SH-SY5Y (cell line): Measurements from ENCODE around the gene MAN1A2.

Experiments
- GATA2 ChIP-seq: IDR thresholded peaks from 2 replicates; pipeline ENCODE4 v1.6.1; 2011; ENCODE audit warnings: mild to moderate bottlenecking, low read depth, low read length
- GATA3 ChIP-seq: IDR thresholded peaks from 2 replicates; pipeline ENCODE4 v1.6.1; 2011; ENCODE audit warnings: low read depth, mild to moderate bottlenecking, low read length, moderate library complexity

GRCh38 chr1:117320515-117320914 is 46.7 kb upstream of the MAN1A2 start:
- TF ChIP-seq GATA2 (no peak), GATA3 (no peak)
